Adrenal gland (tissue), 5 donors: ENCODE measurements around the gene JPH3.

Experiments used
- CTCF ChIP-seq, 6 experiments: fragments of 450-650 bp in 4 of 6; fragments of 200-600 bp in 2 of 6; sonication (generic) in 1 of 6; IDR thresholded peaks; 1 replicate in 5 of 6; 2 replicates in 1 of 6; pipeline versions ENCODE4 v1.5.1 to v1.8.0; 2016 to 2021; ENCODE audit warnings: antibody characterized with exemption in 6 of 6, mild to moderate bottlenecking in 2 of 6, moderate library complexity in 1 of 6
- POLR2A ChIP-seq, 2 donors: fragments of 450-650 bp; IDR thresholded peaks; one replicate each; pipeline ENCODE4 v1.6.1; 2017; ENCODE audit warnings: antibody characterized with exemption in 2 of 2, mild to moderate bottlenecking in 2 of 2, moderate library complexity in 1 of 2
- donor health status: DM: no; HTN: no; CAD: no.

- TF ChIP-seq CTCF (IDR thresholded peaks at IDR 0.05) (no peak), POLR2A (IDR thresholded peaks at IDR 0.05) (no peak)
Measured at GRCh38 chr16:87641721-87642120, 39.4 kb downstream of the JPH3 start.
